ENCODE measurements around the gene PRUNE2. TPM values are rescaled to one million over a fixed set of nuclear protein-coding genes. Genes with fewer than 3 reads are reported as not detected.

Gene PRUNE2
- total and polyA plus RNA-seq, 11 donors: 0.51 to 7.7 (median 1.4) TPM

- DNase-seq (no peak), ATAC-seq (no peak)
- intact Hi-C loops (cut with DNase I): no loop called here
- Histone ChIP-seq H3K36me3 (no peaks in the 10 kb centered on the region), H3K27ac (no peak overlapping the region), H3K9me3 (no peaks in the 10 kb centered on the region), H3K4me3 (no peak overlapping the region), H3K4me1 (no peaks in the 10 kb centered on the region), H3K27me3 (peaks cover 0 to 3% (median 0%) of the 10 kb centered on the region in 9 donors)
- TF ChIP-seq, protein P1, sequence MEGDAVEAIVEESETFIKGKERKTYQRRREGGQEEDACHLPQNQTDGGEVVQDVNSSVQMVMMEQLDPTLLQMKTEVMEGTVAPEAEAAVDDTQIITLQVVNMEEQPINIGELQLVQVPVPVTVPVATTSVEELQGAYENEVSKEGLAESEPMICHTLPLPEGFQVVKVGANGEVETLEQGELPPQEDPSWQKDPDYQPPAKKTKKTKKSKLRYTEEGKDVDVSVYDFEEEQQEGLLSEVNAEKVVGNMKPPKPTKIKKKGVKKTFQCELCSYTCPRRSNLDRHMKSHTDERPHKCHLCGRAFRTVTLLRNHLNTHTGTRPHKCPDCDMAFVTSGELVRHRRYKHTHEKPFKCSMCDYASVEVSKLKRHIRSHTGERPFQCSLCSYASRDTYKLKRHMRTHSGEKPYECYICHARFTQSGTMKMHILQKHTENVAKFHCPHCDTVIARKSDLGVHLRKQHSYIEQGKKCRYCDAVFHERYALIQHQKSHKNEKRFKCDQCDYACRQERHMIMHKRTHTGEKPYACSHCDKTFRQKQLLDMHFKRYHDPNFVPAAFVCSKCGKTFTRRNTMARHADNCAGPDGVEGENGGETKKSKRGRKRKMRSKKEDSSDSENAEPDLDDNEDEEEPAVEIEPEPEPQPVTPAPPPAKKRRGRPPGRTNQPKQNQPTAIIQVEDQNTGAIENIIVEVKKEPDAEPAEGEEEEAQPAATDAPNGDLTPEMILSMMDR (IDR thresholded peaks at IDR 0.05): no peak
- TF ChIP-seq POLR2A (IDR thresholded peaks at IDR 0.05): no peak
- 76 to 80% (median 77%) methylated on average over 3 of the region's 3 CpGs for whole genome bisulfite sequencing, 4 donors
These were observed 139.8 kb downstream of the PRUNE2 start for GRCh38 chr9:76766126-76766525.

GRCh38 chr9:76764138-76764537 lies 141.8 kb downstream of the PRUNE2 start, which contains the start of gene PCA3:
Gene PCA3 (plus strand): TSS chr9:76764438.
- Histone ChIP-seq H3K27ac (no peak within 1 kb of the TSS), H3K9me3 (no peaks in the 10 kb centered on the region), H3K36me3 (no peaks in the 10 kb centered on the region), H3K27me3 (peaks cover 0 to 7% (median 0%) of the 10 kb centered on the region in 9 donors), H3K4me1 (no peaks in the 10 kb centered on the region), H3K4me3 (no peak within 1 kb of the TSS)
- 92 to 95% (median 93%) methylated on average over 4 of the region's 4 CpGs for WGBS, 4 donors
- ATAC-seq: no peak
- no peak for TF ChIP-seq POLR2A (IDR thresholded peaks at IDR 0.05)
- DNase-seq: no peak
- intact Hi-C loops (cut with DNase I): no loop called here

DNA sequence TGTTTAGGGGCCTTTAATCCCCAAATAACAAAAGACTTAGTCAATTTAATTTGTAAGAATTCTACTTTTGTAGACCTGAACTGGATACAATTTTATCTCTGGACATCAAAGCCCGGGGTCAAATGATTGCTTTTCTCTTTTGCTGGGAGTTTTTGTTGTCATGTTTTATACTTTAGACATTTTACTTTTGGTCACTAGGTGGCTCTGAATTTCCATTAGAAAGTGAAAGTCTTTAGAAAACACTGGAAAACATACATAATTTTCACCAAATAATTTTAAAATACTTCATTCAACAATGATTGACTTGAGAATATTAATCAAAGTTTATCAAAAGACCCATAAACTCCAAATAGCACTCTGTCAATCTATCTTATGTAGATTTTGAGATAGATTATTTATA lies 144.5 kb downstream of the PRUNE2 start:
- WGBS, 4 donors: 18 to 40% (median 30%) methylated on average over 1 of the region's 1 CpG
- no peak overlapping the region for H3K27ac ChIP-seq
- H3K27me3 ChIP-seq: peaks cover 0 to 7% (median 0%) of the 10 kb centered on the region in 9 donors
- TF ChIP-seq POLR2A (IDR thresholded peaks at IDR 0.05): no peak
- TF ChIP-seq, protein P1 (IDR thresholded peaks at IDR 0.05): peak in 4 of 12 donors; percentile 14 to 37 (median 33)
- ATAC-seq: no peak
- intact Hi-C loops (cut with DNase I): no loop called here
- H3K4me3 ChIP-seq: no peak overlapping the region
- no peaks in the 10 kb centered on the region for H3K36me3 ChIP-seq
- DNase-seq: no peak
- H3K4me1 ChIP-seq: no peaks in the 10 kb centered on the region
- H3K9me3 ChIP-seq: no peaks in the 10 kb centered on the region

GRCh38 chr9:76759732-76760131 lies 146.2 kb downstream of the PRUNE2 start:
- ATAC-seq (no peak), DNase-seq (no peak)
- Histone ChIP-seq H3K4me1 (no peaks in the 10 kb centered on the region), H3K27ac (no peak overlapping the region), H3K36me3 (no peaks in the 10 kb centered on the region), H3K27me3 (peaks cover 0 to 7% (median 0%) of the 10 kb centered on the region in 9 donors), H3K9me3 (no peaks in the 10 kb centered on the region), H3K4me3 (no peak overlapping the region)
- intact Hi-C loops (cut with DNase I): no loop called here
- no peak for TF ChIP-seq POLR2A (IDR thresholded peaks at IDR 0.05)
- TF ChIP-seq, protein P1 (IDR thresholded peaks at IDR 0.05): no peak
- 46 to 54% (median 50%) methylated on average over 4 to 6 of the region's 6 CpGs for WGBS, 4 donors

GRCh38 chr9:76758476-76758875 lies 147.4 kb downstream of the PRUNE2 start:
- Histone ChIP-seq H3K9me3 (no peaks in the 10 kb centered on the region), H3K4me3 (no peak overlapping the region), H3K4me1 (no peaks in the 10 kb centered on the region), H3K27me3 (peaks cover 0 to 7% (median 0%) of the 10 kb centered on the region in 9 donors), H3K27ac (no peak overlapping the region), H3K36me3 (no peaks in the 10 kb centered on the region)
- no peak for ATAC-seq
- WGBS, 4 donors: 53 to 62% (median 56%) methylated on average over 4 of the region's 4 CpGs
- no peak for TF ChIP-seq POLR2A (IDR thresholded peaks at IDR 0.05)
- TF ChIP-seq, protein P1 (IDR thresholded peaks at IDR 0.05): no peak
- no peak for DNase-seq
- intact Hi-C loops (cut with DNase I): no loop called here

Data from heart left ventricle (tissue), 16 donors.